Measurements from ENCODE around the gene URAD. TPM values are rescaled to one million over a fixed set of nuclear protein-coding genes. Genes with fewer than 3 reads are reported as not detected.

URAD gene
- total RNA-seq, 1 donor from 2014 or later: not detected

- H3K4me1 Mint-ChIP-seq: peaks cover 20% of the 10 kb centered on the region
- DNase-seq (no peak), ATAC-seq (ENCODE audit: low read depth) (no peak)
- H3K27me3 Mint-ChIP-seq: peaks cover 58% of the 10 kb centered on the region
- ChIA-PET CTCF (interaction anchor here (0.9 to 1.4 kb wide), 3 partner anchors 8 to 135 kb away, joined by 3 to 7 read pairs (median 3); partner anchors contain the start of gene CDX2), POLR2A (no interaction called here)
- intact Hi-C loops (cut with micrococcal nuclease): no loop called here
- no peaks in the 10 kb centered on the region for H3K9me3 Mint-ChIP-seq
- peak overlapping the region; percentile 38 for H3K4me3 Mint-ChIP-seq
- H3K36me3 Mint-ChIP-seq (ENCODE audit: low read depth): no peaks in the 10 kb centered on the region
- no peak for TF ChIP-seq CTCF (IDR thresholded peaks at IDR 0.05)
- no peak overlapping the region for H3K27ac Mint-ChIP-seq
Measured at GRCh38 chr13:27961227-27962085, 27.0 kb downstream of the URAD start.

GRCh38 chr13:27960362-27961226 lies 27.9 kb downstream of the URAD start:
- Mint-ChIP-seq H3K4me3 (peak overlapping the region; percentile 67), H3K36me3 (ENCODE audit: low read depth) (no peaks in the 10 kb centered on the region), H3K9me3 (no peaks in the 10 kb centered on the region), H3K27me3 (peaks cover 53% of the 10 kb centered on the region), H3K27ac (no peak overlapping the region), H3K4me1 (peaks cover 12% of the 10 kb centered on the region)
- ChIA-PET CTCF (interaction anchor here (0.9 to 1.4 kb wide), 2 partner anchors 9 to 134 kb away, joined by 3 to 7 read pairs; partner anchors contain the start of gene CDX2), POLR2A (no interaction called here)
- ATAC-seq (ENCODE audit: low read depth): no peak
- no peak for TF ChIP-seq CTCF (IDR thresholded peaks at IDR 0.05)
- no peak for DNase-seq
- intact Hi-C loops (cut with micrococcal nuclease): no loop called here

- CTCF ChIA-PET: interaction anchor here (1.4 kb wide), 1 partner anchor 133 kb away, joined by 7 read pairs; no protein-coding TSS in a partner anchor
- TF ChIP-seq CTCF (IDR thresholded peaks at IDR 0.05): no peak
- Mint-ChIP-seq H3K9me3 (no peaks in the 10 kb centered on the region), H3K27me3 (peaks cover 53% of the 10 kb centered on the region), H3K27ac (no peak overlapping the region), H3K4me3 (peak overlapping the region; percentile 17), H3K36me3 (ENCODE audit: low read depth) (no peaks in the 10 kb centered on the region), H3K4me1 (peaks cover 14% of the 10 kb centered on the region)
- no peak for DNase-seq
- POLR2A ChIA-PET: no interaction called here
- no peak for ATAC-seq (ENCODE audit: low read depth)
- intact Hi-C loops (cut with micrococcal nuclease): no loop called here
Measured at GRCh38 chr13:27959976-27960361, 28.5 kb downstream of the URAD start.

- peaks cover 28% of the 10 kb centered on the region for H3K4me1 Mint-ChIP-seq
- ChIA-PET CTCF (interaction anchor here (2.0 to 5.6 kb wide), 2 partner anchors 129 to 595 kb away, joined by 4 to 72 read pairs; no protein-coding TSS in a partner anchor), POLR2A (no interaction called here)
- no peak for DNase-seq
- peaks cover 52% of the 10 kb centered on the region for H3K27me3 Mint-ChIP-seq
- no peak overlapping the region for H3K4me3 Mint-ChIP-seq
- no peaks in the 10 kb centered on the region for H3K9me3 Mint-ChIP-seq
- H3K36me3 Mint-ChIP-seq (ENCODE audit: low read depth): no peaks in the 10 kb centered on the region
- no peak for TF ChIP-seq CTCF (IDR thresholded peaks at IDR 0.05)
- ATAC-seq (ENCODE audit: low read depth): no peak
- no peak overlapping the region for H3K27ac Mint-ChIP-seq
- intact Hi-C loops (cut with micrococcal nuclease): no loop called here
Measured at GRCh38 chr13:27956576-27957300, 31.8 kb downstream of the URAD start.

Data from activated B cell treated with CpG ODN at 0.5 μM for 24 hours (primary cell).